Neural cell (in vitro differentiated cells): Measurements from ENCODE around the gene STX16.

ENCODE experiments used
- EP300 ChIP-seq: fragments of 450-650 bp; conservative IDR thresholded peaks from 2 replicates; pipeline ENCODE4 v1.6.1; 2014; ENCODE audit warnings: antibody characterized with exemption, mild to moderate bottlenecking, moderate library complexity; ENCODE audit not compliant: poor library complexity, severe bottlenecking
- EZH2 ChIP-seq: fragments of 200-600, 300-800 bp; shearing (Covaris generic), sonication (generic); IDR thresholded peaks from 2 replicates; pipeline ENCODE4 v1.6.1; 2014; ENCODE audit warnings: antibody characterized with exemption, low read length, borderline replicate concordance, mild to moderate bottlenecking; ENCODE audit not compliant: insufficient read depth, poor library complexity, severe bottlenecking
- MXI1 ChIP-seq: fragments of 450-650 bp; conservative IDR thresholded peaks from 2 replicates; pipeline ENCODE4 v1.6.1; 2014; ENCODE audit warnings: antibody characterized with exemption, mild to moderate bottlenecking; ENCODE audit not compliant: poor library complexity, severe bottlenecking
- POLR2AphosphoS5 ChIP-seq: IDR thresholded peaks from 2 replicates; pipeline ENCODE4 v1.6.1; 2012
- RAD21 ChIP-seq: fragments of 450-650 bp; conservative IDR thresholded peaks from 2 replicates; pipeline ENCODE4 v1.6.1; 2014; ENCODE audit warnings: antibody characterized with exemption, mild to moderate bottlenecking, moderate library complexity
- SMC3 ChIP-seq: fragments of 450-650 bp; conservative IDR thresholded peaks from 2 replicates; pipeline ENCODE4 v1.6.1; 2014; ENCODE audit warnings: antibody characterized with exemption, mild to moderate bottlenecking, moderate library complexity; ENCODE audit not compliant: poor library complexity
- TAF1 ChIP-seq: IDR thresholded peaks from 2 replicates; pipeline ENCODE4 v1.6.1; 2012; ENCODE audit warnings: low read depth
- TF ChIP-seq, protein P1 (sequence below): fragments of 450-650 bp; IDR thresholded peaks from 2 replicates; pipeline ENCODE4 v1.5.1; 2014; ENCODE audit warnings: antibody characterized with exemption, mild to moderate bottlenecking, moderate library complexity; ENCODE audit not compliant: poor library complexity, severe bottlenecking
- TF ChIP-seq, protein P2 (sequence below): IDR thresholded peaks from 2 replicates; pipeline ENCODE4 v1.6.1; 2012; ENCODE audit warnings: borderline replicate concordance

DNA sequence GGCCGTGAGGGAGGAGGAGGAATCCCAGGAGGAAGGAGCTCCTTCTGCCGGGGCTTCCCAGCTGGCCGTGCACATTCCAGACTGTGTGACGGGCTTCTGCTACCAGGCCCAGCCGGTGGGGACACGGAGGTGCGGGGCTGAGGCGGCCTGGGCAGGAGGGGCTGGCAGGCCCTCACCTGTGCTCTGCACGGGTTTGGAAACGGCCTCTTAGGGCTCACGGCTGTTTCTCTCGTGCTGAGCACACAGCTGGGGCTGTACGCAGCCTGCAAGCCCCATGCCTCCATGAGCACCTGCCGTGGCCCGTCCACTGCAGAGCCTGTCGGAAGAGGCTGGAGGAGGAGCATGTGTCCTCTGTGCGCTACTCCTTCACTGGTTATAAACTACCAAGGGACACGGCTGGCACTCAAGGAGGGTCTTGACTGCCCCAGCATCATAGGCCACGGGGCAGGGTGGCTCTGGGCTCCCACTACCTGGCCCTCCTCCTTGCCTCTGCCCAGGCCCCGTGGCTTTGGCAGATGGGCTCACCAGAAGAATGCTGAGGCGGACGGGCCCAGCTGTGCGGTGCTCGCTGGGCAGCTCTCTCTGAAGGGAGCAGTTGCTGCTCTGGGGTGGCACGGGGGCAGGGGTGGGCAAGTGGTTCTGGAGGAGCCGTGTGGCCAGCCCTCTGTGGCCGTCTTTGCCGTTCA, 57.3 kb downstream of the STX16 start:
- TF ChIP-seq, protein P1, sequence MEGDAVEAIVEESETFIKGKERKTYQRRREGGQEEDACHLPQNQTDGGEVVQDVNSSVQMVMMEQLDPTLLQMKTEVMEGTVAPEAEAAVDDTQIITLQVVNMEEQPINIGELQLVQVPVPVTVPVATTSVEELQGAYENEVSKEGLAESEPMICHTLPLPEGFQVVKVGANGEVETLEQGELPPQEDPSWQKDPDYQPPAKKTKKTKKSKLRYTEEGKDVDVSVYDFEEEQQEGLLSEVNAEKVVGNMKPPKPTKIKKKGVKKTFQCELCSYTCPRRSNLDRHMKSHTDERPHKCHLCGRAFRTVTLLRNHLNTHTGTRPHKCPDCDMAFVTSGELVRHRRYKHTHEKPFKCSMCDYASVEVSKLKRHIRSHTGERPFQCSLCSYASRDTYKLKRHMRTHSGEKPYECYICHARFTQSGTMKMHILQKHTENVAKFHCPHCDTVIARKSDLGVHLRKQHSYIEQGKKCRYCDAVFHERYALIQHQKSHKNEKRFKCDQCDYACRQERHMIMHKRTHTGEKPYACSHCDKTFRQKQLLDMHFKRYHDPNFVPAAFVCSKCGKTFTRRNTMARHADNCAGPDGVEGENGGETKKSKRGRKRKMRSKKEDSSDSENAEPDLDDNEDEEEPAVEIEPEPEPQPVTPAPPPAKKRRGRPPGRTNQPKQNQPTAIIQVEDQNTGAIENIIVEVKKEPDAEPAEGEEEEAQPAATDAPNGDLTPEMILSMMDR: no peak
- no peak for TF ChIP-seq TAF1
- no peak for TF ChIP-seq EP300
- TF ChIP-seq SMC3: no peak
- TF ChIP-seq MXI1: no peak
- no peak for TF ChIP-seq RAD21
- TF ChIP-seq, protein P2, sequence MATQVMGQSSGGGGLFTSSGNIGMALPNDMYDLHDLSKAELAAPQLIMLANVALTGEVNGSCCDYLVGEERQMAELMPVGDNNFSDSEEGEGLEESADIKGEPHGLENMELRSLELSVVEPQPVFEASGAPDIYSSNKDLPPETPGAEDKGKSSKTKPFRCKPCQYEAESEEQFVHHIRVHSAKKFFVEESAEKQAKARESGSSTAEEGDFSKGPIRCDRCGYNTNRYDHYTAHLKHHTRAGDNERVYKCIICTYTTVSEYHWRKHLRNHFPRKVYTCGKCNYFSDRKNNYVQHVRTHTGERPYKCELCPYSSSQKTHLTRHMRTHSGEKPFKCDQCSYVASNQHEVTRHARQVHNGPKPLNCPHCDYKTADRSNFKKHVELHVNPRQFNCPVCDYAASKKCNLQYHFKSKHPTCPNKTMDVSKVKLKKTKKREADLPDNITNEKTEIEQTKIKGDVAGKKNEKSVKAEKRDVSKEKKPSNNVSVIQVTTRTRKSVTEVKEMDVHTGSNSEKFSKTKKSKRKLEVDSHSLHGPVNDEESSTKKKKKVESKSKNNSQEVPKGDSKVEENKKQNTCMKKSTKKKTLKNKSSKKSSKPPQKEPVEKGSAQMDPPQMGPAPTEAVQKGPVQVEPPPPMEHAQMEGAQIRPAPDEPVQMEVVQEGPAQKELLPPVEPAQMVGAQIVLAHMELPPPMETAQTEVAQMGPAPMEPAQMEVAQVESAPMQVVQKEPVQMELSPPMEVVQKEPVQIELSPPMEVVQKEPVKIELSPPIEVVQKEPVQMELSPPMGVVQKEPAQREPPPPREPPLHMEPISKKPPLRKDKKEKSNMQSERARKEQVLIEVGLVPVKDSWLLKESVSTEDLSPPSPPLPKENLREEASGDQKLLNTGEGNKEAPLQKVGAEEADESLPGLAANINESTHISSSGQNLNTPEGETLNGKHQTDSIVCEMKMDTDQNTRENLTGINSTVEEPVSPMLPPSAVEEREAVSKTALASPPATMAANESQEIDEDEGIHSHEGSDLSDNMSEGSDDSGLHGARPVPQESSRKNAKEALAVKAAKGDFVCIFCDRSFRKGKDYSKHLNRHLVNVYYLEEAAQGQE: no peak
- no peak for TF ChIP-seq EZH2
- TF ChIP-seq POLR2AphosphoS5: no peak
